Measurements from ENCODE around the gene ZNF200. TPM values are rescaled to one million over a fixed set of nuclear protein-coding genes. Genes with fewer than 3 reads are reported as not detected.

The ZNF200 gene
- total RNA-seq, 1 donor from 2014 or later: 13.4 TPM

DNA sequence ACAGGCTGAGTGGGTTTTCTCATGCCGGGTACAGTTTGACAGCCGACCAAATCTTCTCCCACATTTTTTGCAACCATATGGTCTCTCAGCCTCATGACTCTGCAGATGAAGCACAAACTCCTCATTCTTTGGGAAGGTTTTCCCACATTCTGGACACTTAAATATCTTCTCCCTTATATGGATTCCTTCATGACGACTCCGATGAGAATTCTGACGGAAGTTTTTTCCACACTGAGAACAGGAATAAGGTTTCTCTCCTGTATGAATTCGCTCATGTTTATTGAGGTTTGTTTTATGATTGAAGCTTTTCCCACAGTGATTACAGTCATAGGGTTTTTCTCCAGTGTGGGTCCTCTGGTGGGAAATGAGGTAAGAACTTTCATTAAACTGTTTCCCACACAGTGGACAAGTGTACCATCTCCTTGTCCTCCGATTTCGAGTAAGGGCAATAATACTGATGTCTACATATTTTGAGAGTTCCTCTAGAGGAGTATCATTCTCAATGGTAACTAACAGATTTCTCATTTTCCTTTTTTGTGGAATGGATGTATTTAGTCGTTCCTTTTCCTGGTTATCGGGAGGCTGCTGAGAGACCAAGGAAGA is 10.9 kb downstream of the ZNF200 start:
- H3K4me3 Mint-ChIP-seq (ENCODE audit: unreplicated experiment): peak overlapping the region; percentile 81
- no peaks in the 10 kb centered on the region for H3K4me1 Mint-ChIP-seq (ENCODE audit: unreplicated experiment)
- peaks cover 34% of the 10 kb centered on the region for H3K9me3 Mint-ChIP-seq (ENCODE audit: unreplicated experiment)
- H3K36me3 Mint-ChIP-seq (ENCODE audit: low read depth, unreplicated experiment): peaks cover 74% of the 10 kb centered on the region
- peaks cover 5% of the 10 kb centered on the region for H3K27me3 Mint-ChIP-seq (ENCODE audit: unreplicated experiment)
- DNase-seq (ENCODE audit: low spot score): no peak
- no peak overlapping the region for H3K27ac Mint-ChIP-seq (ENCODE audit: unreplicated experiment)
- TF ChIP-seq, protein P1, sequence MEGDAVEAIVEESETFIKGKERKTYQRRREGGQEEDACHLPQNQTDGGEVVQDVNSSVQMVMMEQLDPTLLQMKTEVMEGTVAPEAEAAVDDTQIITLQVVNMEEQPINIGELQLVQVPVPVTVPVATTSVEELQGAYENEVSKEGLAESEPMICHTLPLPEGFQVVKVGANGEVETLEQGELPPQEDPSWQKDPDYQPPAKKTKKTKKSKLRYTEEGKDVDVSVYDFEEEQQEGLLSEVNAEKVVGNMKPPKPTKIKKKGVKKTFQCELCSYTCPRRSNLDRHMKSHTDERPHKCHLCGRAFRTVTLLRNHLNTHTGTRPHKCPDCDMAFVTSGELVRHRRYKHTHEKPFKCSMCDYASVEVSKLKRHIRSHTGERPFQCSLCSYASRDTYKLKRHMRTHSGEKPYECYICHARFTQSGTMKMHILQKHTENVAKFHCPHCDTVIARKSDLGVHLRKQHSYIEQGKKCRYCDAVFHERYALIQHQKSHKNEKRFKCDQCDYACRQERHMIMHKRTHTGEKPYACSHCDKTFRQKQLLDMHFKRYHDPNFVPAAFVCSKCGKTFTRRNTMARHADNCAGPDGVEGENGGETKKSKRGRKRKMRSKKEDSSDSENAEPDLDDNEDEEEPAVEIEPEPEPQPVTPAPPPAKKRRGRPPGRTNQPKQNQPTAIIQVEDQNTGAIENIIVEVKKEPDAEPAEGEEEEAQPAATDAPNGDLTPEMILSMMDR (IDR thresholded peaks at IDR 0.05; ENCODE audit: unreplicated experiment): no peak

DNA sequence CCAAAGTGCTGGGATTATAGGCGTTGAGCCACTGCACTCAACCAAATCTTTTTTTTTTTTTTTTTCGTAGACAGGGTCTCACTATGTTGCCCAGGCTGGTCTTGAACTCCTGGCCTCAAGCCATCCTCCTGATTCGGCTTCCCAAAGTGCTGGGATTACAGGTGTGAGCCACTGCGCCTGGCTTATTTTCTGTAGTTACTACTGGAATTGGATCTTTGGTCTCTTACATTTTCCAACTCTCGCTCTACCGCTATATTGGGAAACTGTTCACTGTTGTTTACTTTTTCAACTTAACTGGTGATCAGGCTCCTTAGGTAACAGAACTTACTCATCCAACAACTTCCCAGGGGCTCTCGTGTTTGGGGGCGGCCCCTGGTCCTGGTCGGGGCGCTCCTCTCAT is 14.1 kb downstream of the ZNF200 start:
- DNase-seq (ENCODE audit: low spot score): no peak
- Mint-ChIP-seq H3K9me3 (ENCODE audit: unreplicated experiment) (peaks cover 36% of the 10 kb centered on the region), H3K27me3 (ENCODE audit: unreplicated experiment) (peaks cover 9% of the 10 kb centered on the region), H3K4me3 (ENCODE audit: unreplicated experiment) (no peak overlapping the region), H3K36me3 (ENCODE audit: low read depth, unreplicated experiment) (peaks cover 52% of the 10 kb centered on the region), H3K27ac (ENCODE audit: unreplicated experiment) (no peak overlapping the region), H3K4me1 (ENCODE audit: unreplicated experiment) (no peaks in the 10 kb centered on the region)
- TF ChIP-seq, protein P1 (IDR thresholded peaks at IDR 0.05; ENCODE audit: unreplicated experiment): no peak

GRCh38 chr16:3216263-3216640 is 18.7 kb downstream of the ZNF200 start:
- TF ChIP-seq, protein P1 (IDR thresholded peaks at IDR 0.05; ENCODE audit: unreplicated experiment): no peak
- Mint-ChIP-seq H3K36me3 (ENCODE audit: low read depth, unreplicated experiment) (peaks cover 15% of the 10 kb centered on the region), H3K27me3 (ENCODE audit: unreplicated experiment) (peaks cover 7% of the 10 kb centered on the region), H3K4me1 (ENCODE audit: unreplicated experiment) (no peaks in the 10 kb centered on the region), H3K27ac (ENCODE audit: unreplicated experiment) (no peak overlapping the region), H3K4me3 (ENCODE audit: unreplicated experiment) (no peak overlapping the region), H3K9me3 (ENCODE audit: unreplicated experiment) (peaks cover 12% of the 10 kb centered on the region)
- DNase-seq (ENCODE audit: low spot score): no peak

DNA sequence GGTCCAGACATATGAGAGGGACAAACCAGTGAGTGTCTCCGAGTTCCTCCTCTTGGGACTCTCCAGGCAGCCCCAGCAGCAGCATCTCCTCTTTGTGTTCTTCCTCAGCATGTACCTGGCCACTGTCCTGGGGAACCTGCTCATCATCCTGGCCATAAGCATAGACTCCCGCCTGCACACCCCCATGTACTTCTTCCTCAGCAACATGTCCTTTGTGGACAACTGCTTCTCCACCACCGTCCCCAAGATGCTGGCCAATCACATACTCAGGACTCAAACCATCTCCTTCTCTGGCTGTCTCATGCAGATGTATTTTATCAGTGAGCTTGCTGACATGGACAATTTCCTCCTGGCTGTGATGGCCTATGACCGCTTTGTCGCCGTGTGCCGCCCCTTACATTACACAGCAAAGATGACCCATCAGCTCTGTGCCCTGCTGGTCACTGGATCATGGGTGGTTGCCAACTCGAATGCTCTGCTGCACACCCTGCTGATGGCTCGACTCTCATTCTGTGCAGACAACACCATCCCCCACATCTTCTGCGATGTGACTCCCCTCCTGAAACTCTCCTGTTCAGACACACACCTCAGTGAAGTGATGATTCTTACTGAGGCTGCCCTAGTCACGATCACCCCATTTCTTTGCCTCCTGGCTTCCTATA is 19.2 kb downstream of the ZNF200 start:
- peaks cover 4% of the 10 kb centered on the region for H3K27me3 Mint-ChIP-seq (ENCODE audit: unreplicated experiment)
- no peak for DNase-seq (ENCODE audit: low spot score)
- peaks cover 11% of the 10 kb centered on the region for H3K36me3 Mint-ChIP-seq (ENCODE audit: low read depth, unreplicated experiment)
- H3K9me3 Mint-ChIP-seq (ENCODE audit: unreplicated experiment): peaks cover 12% of the 10 kb centered on the region
- TF ChIP-seq, protein P1 (IDR thresholded peaks at IDR 0.05; ENCODE audit: unreplicated experiment): no peak
- H3K4me3 Mint-ChIP-seq (ENCODE audit: unreplicated experiment): peak overlapping the region; percentile 1
- no peaks in the 10 kb centered on the region for H3K4me1 Mint-ChIP-seq (ENCODE audit: unreplicated experiment)
- H3K27ac Mint-ChIP-seq (ENCODE audit: unreplicated experiment): no peak overlapping the region

- no peak overlapping the region for H3K27ac Mint-ChIP-seq (ENCODE audit: unreplicated experiment)
- TF ChIP-seq, protein P1 (IDR thresholded peaks at IDR 0.05; ENCODE audit: unreplicated experiment): no peak
- peaks cover 12% of the 10 kb centered on the region for H3K9me3 Mint-ChIP-seq (ENCODE audit: unreplicated experiment)
- no peak for DNase-seq (ENCODE audit: low spot score)
- peak overlapping the region; percentile 2 for H3K4me3 Mint-ChIP-seq (ENCODE audit: unreplicated experiment)
- no peaks in the 10 kb centered on the region for H3K4me1 Mint-ChIP-seq (ENCODE audit: unreplicated experiment)
- H3K36me3 Mint-ChIP-seq (ENCODE audit: low read depth, unreplicated experiment): peaks cover 11% of the 10 kb centered on the region
- peaks cover 4% of the 10 kb centered on the region for H3K27me3 Mint-ChIP-seq (ENCODE audit: unreplicated experiment)
Measured at GRCh38 chr16:3214904-3215600, 19.9 kb downstream of the ZNF200 start.
